ENCODE measurements around the gene SLC9A6. TPM values are rescaled to one million over a fixed set of nuclear protein-coding genes. Genes with fewer than 3 reads are reported as not detected.

The SLC9A6 gene
- total RNA-seq, 1 experiment from 2014 or later, result 13.0 TPM

- no peak overlapping the region for H3K4me3 ChIP-seq (ENCODE audit: low read depth, low read length, poor library complexity, severe bottlenecking)
- H3K27ac ChIP-seq (ENCODE audit: low read depth, low read length, poor library complexity, severe bottlenecking), result no peak overlapping the region
- BruUV-seq (replicated peaks), result no TSS peak
- H3K4me1 ChIP-seq (ENCODE audit: insufficient read depth, low read length, poor library complexity, severe bottlenecking), result peaks cover 4% of the 10 kb centered on the region
- ChIA-PET POLR2A (ENCODE audit: low non-redundant PET) (no interaction called here), CTCF (no interaction called here)
- no peaks in the 10 kb centered on the region for H3K27me3 ChIP-seq (replicated peaks; ENCODE audit: insufficient read depth, low read depth, low read length, poor library complexity)
- no peak for DNase-seq (ENCODE audit: low spot score)
- H3K36me3 ChIP-seq (ENCODE audit: insufficient read depth, low read length, poor library complexity, severe bottlenecking), result no peaks in the 10 kb centered on the region
- intact Hi-C loops (cut with micrococcal nuclease; ENCODE audit: unreplicated experiment), result no loop called here
- H3K9me3 ChIP-seq (ENCODE audit: low read depth, low read length, poor library complexity, severe bottlenecking), result no peaks in the 10 kb centered on the region
- TF ChIP-seq CTCF (conservative IDR thresholded peaks at IDR 0.05; ENCODE audit: low read depth, low read length) (no peak), EZH2 (IDR thresholded peaks at IDR 0.05; ENCODE audit: borderline replicate concordance, low read depth, low read length, poor library complexity, severe bottlenecking) (no peak)
Observed at GRCh38 chrX:136041254-136041812, 56.1 kb downstream of the SLC9A6 start.

GRCh38 chrX:136045008-136045407 is 59.8 kb downstream of the SLC9A6 start:
- intact Hi-C loops (cut with micrococcal nuclease; ENCODE audit: unreplicated experiment), result no loop called here
- no peak for DNase-seq (ENCODE audit: low spot score)
- Histone ChIP-seq H3K9me3 (ENCODE audit: low read depth, low read length, poor library complexity, severe bottlenecking) (no peaks in the 10 kb centered on the region), H3K4me1 (ENCODE audit: insufficient read depth, low read length, poor library complexity, severe bottlenecking) (no peaks in the 10 kb centered on the region), H3K27ac (ENCODE audit: low read depth, low read length, poor library complexity, severe bottlenecking) (no peak overlapping the region), H3K27me3 (replicated peaks; ENCODE audit: insufficient read depth, low read depth, low read length, poor library complexity) (no peaks in the 10 kb centered on the region), H3K4me3 (ENCODE audit: low read depth, low read length, poor library complexity, severe bottlenecking) (no peak overlapping the region), H3K36me3 (ENCODE audit: insufficient read depth, low read length, poor library complexity, severe bottlenecking) (no peaks in the 10 kb centered on the region)
- ChIA-PET POLR2A (ENCODE audit: low non-redundant PET) (no interaction called here), CTCF (no interaction called here)
- TF ChIP-seq EZH2 (IDR thresholded peaks at IDR 0.05; ENCODE audit: borderline replicate concordance, low read depth, low read length, poor library complexity, severe bottlenecking) (no peak), CTCF (conservative IDR thresholded peaks at IDR 0.05; ENCODE audit: low read depth, low read length) (no peak)
- BruUV-seq (replicated peaks), result no TSS peak

GRCh38 chrX:136046295-136047015 is 61.2 kb downstream of the SLC9A6 start:
- Histone ChIP-seq H3K9me3 (ENCODE audit: low read depth, low read length, poor library complexity, severe bottlenecking) (no peaks in the 10 kb centered on the region), H3K4me1 (ENCODE audit: insufficient read depth, low read length, poor library complexity, severe bottlenecking) (no peaks in the 10 kb centered on the region), H3K27ac (ENCODE audit: low read depth, low read length, poor library complexity, severe bottlenecking) (no peak overlapping the region), H3K36me3 (ENCODE audit: insufficient read depth, low read length, poor library complexity, severe bottlenecking) (no peaks in the 10 kb centered on the region), H3K27me3 (replicated peaks; ENCODE audit: insufficient read depth, low read depth, low read length, poor library complexity) (no peaks in the 10 kb centered on the region), H3K4me3 (ENCODE audit: low read depth, low read length, poor library complexity, severe bottlenecking) (no peak overlapping the region)
- DNase-seq (ENCODE audit: low spot score), result no peak
- TF ChIP-seq EZH2 (IDR thresholded peaks at IDR 0.05; ENCODE audit: borderline replicate concordance, low read depth, low read length, poor library complexity, severe bottlenecking) (no peak), CTCF (conservative IDR thresholded peaks at IDR 0.05; ENCODE audit: low read depth, low read length) (no peak)
- intact Hi-C loops (cut with micrococcal nuclease; ENCODE audit: unreplicated experiment), result no loop called here
- POLR2A ChIA-PET (ENCODE audit: low non-redundant PET), result no interaction called here
- no TSS peak for BruUV-seq (replicated peaks)
- CTCF ChIA-PET, result no interaction called here

Measured in A673 (cell line).